ENCODE data around the gene PCA3. TPM values are rescaled to one million over a fixed set of nuclear protein-coding genes. Genes with fewer than 3 reads are reported as not detected.

PCA3 gene
- total RNA-seq, 4 donors from 2014 or later, result 0.17 to 0.22 TPM; not detected in 2

DNA sequence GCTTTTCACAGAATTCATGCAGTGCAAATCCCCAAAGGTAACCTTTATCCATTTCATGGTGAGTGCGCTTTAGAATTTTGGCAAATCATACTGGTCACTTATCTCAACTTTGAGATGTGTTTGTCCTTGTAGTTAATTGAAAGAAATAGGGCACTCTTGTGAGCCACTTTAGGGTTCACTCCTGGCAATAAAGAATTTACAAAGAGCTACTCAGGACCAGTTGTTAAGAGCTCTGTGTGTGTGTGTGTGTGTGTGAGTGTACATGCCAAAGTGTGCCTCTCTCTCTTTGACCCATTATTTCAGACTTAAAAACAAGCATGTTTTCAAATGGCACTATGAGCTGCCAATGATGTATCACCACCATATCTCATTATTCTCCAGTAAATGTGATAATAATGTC, 21.3 kb downstream of the PCA3 start:
- TF ChIP-seq, protein P1, sequence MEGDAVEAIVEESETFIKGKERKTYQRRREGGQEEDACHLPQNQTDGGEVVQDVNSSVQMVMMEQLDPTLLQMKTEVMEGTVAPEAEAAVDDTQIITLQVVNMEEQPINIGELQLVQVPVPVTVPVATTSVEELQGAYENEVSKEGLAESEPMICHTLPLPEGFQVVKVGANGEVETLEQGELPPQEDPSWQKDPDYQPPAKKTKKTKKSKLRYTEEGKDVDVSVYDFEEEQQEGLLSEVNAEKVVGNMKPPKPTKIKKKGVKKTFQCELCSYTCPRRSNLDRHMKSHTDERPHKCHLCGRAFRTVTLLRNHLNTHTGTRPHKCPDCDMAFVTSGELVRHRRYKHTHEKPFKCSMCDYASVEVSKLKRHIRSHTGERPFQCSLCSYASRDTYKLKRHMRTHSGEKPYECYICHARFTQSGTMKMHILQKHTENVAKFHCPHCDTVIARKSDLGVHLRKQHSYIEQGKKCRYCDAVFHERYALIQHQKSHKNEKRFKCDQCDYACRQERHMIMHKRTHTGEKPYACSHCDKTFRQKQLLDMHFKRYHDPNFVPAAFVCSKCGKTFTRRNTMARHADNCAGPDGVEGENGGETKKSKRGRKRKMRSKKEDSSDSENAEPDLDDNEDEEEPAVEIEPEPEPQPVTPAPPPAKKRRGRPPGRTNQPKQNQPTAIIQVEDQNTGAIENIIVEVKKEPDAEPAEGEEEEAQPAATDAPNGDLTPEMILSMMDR (IDR thresholded peaks at IDR 0.05; ENCODE audit: low read depth), result no peak

- TF ChIP-seq, protein P1 (IDR thresholded peaks at IDR 0.05; ENCODE audit: low read depth), result no peak
Measured at GRCh38 chr9:76787677-76788076, 23.4 kb downstream of the PCA3 start.

- TF ChIP-seq, protein P1 (IDR thresholded peaks at IDR 0.05; ENCODE audit: low read depth), result no peak
Measured at GRCh38 chr9:76789840-76790239, 25.6 kb downstream of the PCA3 start.

GRCh38 chr9:76793784-76794431, 29.7 kb downstream of the PCA3 start:
- TF ChIP-seq, protein P1 (IDR thresholded peaks at IDR 0.05; ENCODE audit: low read depth), result no peak

- TF ChIP-seq, protein P1 (IDR thresholded peaks at IDR 0.05; ENCODE audit: low read depth), result no peak
Measured at GRCh38 chr9:76796296-76796695, 32.1 kb downstream of the PCA3 start.

GRCh38 chr9:76798527-76798926, 34.3 kb downstream of the PCA3 start:
- TF ChIP-seq, protein P1 (IDR thresholded peaks at IDR 0.05; ENCODE audit: low read depth), result no peak

DNA sequence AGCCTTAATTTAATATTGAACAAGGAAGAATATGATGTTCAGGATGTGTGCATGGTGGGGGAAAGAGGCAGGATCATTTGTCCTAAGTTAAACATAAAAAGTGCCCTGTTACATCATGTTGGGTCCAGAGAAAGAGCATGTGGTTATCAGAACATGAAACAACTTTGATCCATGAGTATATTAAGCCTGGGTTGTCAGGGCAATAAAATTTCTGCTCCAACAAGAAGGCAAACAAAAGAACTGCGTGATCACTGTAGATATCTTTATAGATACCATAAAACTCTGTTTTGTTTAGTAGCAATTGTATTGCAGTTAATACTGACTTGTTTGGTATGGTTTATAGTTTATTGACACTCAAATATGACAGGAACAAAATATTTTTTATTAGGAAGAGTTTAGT, 35.2 kb downstream of the PCA3 start:
- TF ChIP-seq, protein P1 (IDR thresholded peaks at IDR 0.05; ENCODE audit: low read depth), result no peak

Data from subcutaneous adipose tissue (tissue), 4 donors.